ENCODE data around the gene YJU2. TPM values are rescaled to one million over a fixed set of nuclear protein-coding genes. Genes with fewer than 3 reads are reported as not detected.
"Not testable (repeated sequence)": the region's sequence is repeated elsewhere in the genome, so short reads cannot be mapped to it uniquely, and the experiment has no call there.

The YJU2 gene
- total and polyA plus RNA-seq, 2 experiments from 2014 or later: 28.8 to 33.4 TPM

GRCh38 chr19:4217429-4218264 lies 29.2 kb upstream of the YJU2 start (continued):
- TF ChIP-seq ZNF462 (CRISPR knock-in tag; IDR thresholded peaks at IDR 0.05) (no peak), EZH2phosphoT487 (IDR thresholded peaks at IDR 0.05; ENCODE audit: unreplicated experiment) (no peak)

GRCh38 chr19:4218523-4218922 lies 28.4 kb upstream of the YJU2 start:
- not testable (repeated sequence) for H3K4me3 Mint-ChIP-seq; H3K27me3 ChIP-seq (ENCODE audit: insufficient read depth); H3F3A ChIP-seq (replicated peaks; ENCODE audit: low read depth); DNase-seq (ENCODE audit: low spot score); ATAC-seq; H3K4me1 ChIP-seq (ENCODE audit: insufficient read depth); H4K20me1 ChIP-seq (replicated peaks; ENCODE audit: insufficient read depth); H3K4me3 ChIP-seq; H2AFZ ChIP-seq; H3K4me2 ChIP-seq; H3K36me3 ChIP-seq (ENCODE audit: insufficient read depth); H3K27ac ChIP-seq (ENCODE audit: low read depth); H3K4me1 Mint-ChIP-seq; H3K79me2 ChIP-seq (replicated peaks; ENCODE audit: insufficient read depth); H3K9me2 ChIP-seq (ENCODE audit: insufficient read depth); H3K27ac Mint-ChIP-seq; H3K9me3 Mint-ChIP-seq
- Mint-ChIP-seq H3K27me3 (ENCODE audit: insufficient read depth, low read depth, poor library complexity) (peaks cover 20% of the 10 kb centered on the region), H3K36me3 (ENCODE audit: low read depth) (peaks cover 18% of the 10 kb centered on the region)

- Mint-ChIP-seq H3K27me3 (ENCODE audit: insufficient read depth, low read depth, poor library complexity) (peaks cover 14% of the 10 kb centered on the region), H3K27ac (no peak overlapping the region), H3K36me3 (ENCODE audit: low read depth) (peaks cover 22% of the 10 kb centered on the region), H3K4me3 (no peak overlapping the region), H3K9me3 (peaks cover 5% of the 10 kb centered on the region; the same call in 2 of the 3 replicates), H3K4me1 (no peaks in the 10 kb centered on the region; the same call in 2 of the 3 replicates)
- ATAC-seq (no peak), DNase-seq (ENCODE audit: low spot score) (no peak)
- Histone ChIP-seq H4K20me1 (replicated peaks; ENCODE audit: insufficient read depth) (no peaks in the 10 kb centered on the region), H3K9me2 (ENCODE audit: insufficient read depth) (no peaks in the 10 kb centered on the region), H3F3A (replicated peaks; ENCODE audit: low read depth) (peaks cover 6% of the 10 kb centered on the region; the same call in 1 of the 2 replicates), H3K4me2 (no peak overlapping the region), H3K27me3 (ENCODE audit: insufficient read depth) (no peaks in the 10 kb centered on the region), H3K4me3 (no peak overlapping the region), H3K36me3 (ENCODE audit: insufficient read depth) (no peaks in the 10 kb centered on the region; the same call in 1 of the 2 replicates), H3K4me1 (ENCODE audit: insufficient read depth) (no peaks in the 10 kb centered on the region), H2AFZ (no peak overlapping the region), H3K79me2 (replicated peaks; ENCODE audit: insufficient read depth) (no peaks in the 10 kb centered on the region), H3K27ac (ENCODE audit: low read depth) (no peak overlapping the region)
- TF ChIP-seq EZH2phosphoT487 (IDR thresholded peaks at IDR 0.05; ENCODE audit: unreplicated experiment): no peak
- TF ChIP-seq ZNF114 (CRISPR knock-in tag; IDR thresholded peaks at IDR 0.05): no peak
- TF ChIP-seq EZH2 (IDR thresholded peaks at IDR 0.05; ENCODE audit: low read depth, unreplicated experiment): no peak
- TF ChIP-seq STAT1 (IDR thresholded peaks at IDR 0.05; ENCODE audit: unreplicated experiment): no peak
- no peak for TF ChIP-seq ETS1 (IDR thresholded peaks at IDR 0.05)
- no peak for TF ChIP-seq POLR2AphosphoS5 (IDR thresholded peaks at IDR 0.05; ENCODE audit: low read depth)
- no peak for TF ChIP-seq JUNB (IDR thresholded peaks at IDR 0.05; ENCODE audit: unreplicated experiment)
These were observed 26.7 kb upstream of the YJU2 start for GRCh38 chr19:4220188-4220587.
